GM23338 (cell line): ENCODE results near the gene LCE2A. TPM values are rescaled to one million over a fixed set of nuclear protein-coding genes. Genes with fewer than 3 reads are reported as not detected.

Experiments used
- ATAC-seq: fragments of 200-7000 bp; cut with Tn5 transposase; 3 replicates; pipeline ENCODE4 v1.9.1; 2020
- DNase-seq: peaks from one replicate; pipeline ENCODE4 v3.0.0-alpha.2; 2015; ENCODE audit warnings: low spot score
- H2AFZ ChIP-seq: fragments of 200-600 bp; sonication (generic); 2 replicates; pipeline ENCODE4 v1.8.0; 2016; ENCODE audit warnings: antibody characterized with exemption, mild to moderate bottlenecking, moderate library complexity
- H3F3A ChIP-seq: fragments of 200-600 bp; sonication (generic); replicated peaks from 2 replicates; pipeline ENCODE4 v1.8.0; 2017; ENCODE audit warnings: antibody characterized with exemption, mixed run types, low read depth
- H3K27ac ChIP-seq: fragments of 200-600 bp; sonication (generic); 2 replicates; pipeline ENCODE4 v1.6.1; 2016; ENCODE audit warnings: low read depth
- H3K27me3 ChIP-seq: fragments of 200-600 bp; sonication (generic); 2 replicates; pipeline ENCODE4 v1.8.0; 2016; ENCODE audit warnings: mild to moderate bottlenecking, mixed run types, moderate library complexity; ENCODE audit not compliant: insufficient read depth
- H3K36me3 ChIP-seq: fragments of 200-600 bp; sonication (generic); 2 replicates; pipeline ENCODE4 v1.8.0; 2016; ENCODE audit warnings: mild to moderate bottlenecking; ENCODE audit not compliant: insufficient read depth
- H3K4me1 ChIP-seq: fragments of 200-600 bp; sonication (generic); 2 replicates; pipeline ENCODE4 v1.8.0; 2016; ENCODE audit warnings: mild to moderate bottlenecking, moderate library complexity; ENCODE audit not compliant: insufficient read depth
- H3K4me2 ChIP-seq: fragments of 200-600 bp; sonication (generic); 2 replicates; pipeline ENCODE4 v1.7.1; 2017; ENCODE audit warnings: mixed run types
- H3K4me3 ChIP-seq: fragments of 200-600 bp; sonication (generic); 2 replicates; pipeline ENCODE4 v1.6.1; 2016; ENCODE audit warnings: mixed run types
- H3K79me2 ChIP-seq: fragments of 200-600 bp; sonication (generic); replicated peaks from 2 replicates; pipeline ENCODE4 v1.8.0; 2017; ENCODE audit warnings: mild to moderate bottlenecking; ENCODE audit not compliant: insufficient read depth
- H3K9me2 ChIP-seq: fragments of 200-600 bp; sonication (generic); 2 replicates; pipeline ENCODE4 v1.8.0; 2017; ENCODE audit not compliant: insufficient read depth
- H4K20me1 ChIP-seq: fragments of 200-600 bp; sonication (generic); replicated peaks from 2 replicates; pipeline ENCODE4 v1.8.0; 2017; ENCODE audit warnings: mild to moderate bottlenecking; ENCODE audit not compliant: insufficient read depth
- H3K27ac Mint-ChIP-seq: 2 replicates; pipeline ENCODE4 v1.8.0; 2020; ENCODE audit warnings: inconsistent platforms, mild to moderate bottlenecking, moderate library complexity, mixed read lengths
- H3K27me3 Mint-ChIP-seq: 3 replicates; pipeline ENCODE4 v1.8.0; 2022; ENCODE audit warnings: low read depth, mild to moderate bottlenecking, moderate library complexity, mixed read lengths, inconsistent platforms; ENCODE audit not compliant: insufficient read depth, poor library complexity
- H3K36me3 Mint-ChIP-seq: 3 replicates; pipeline ENCODE4 v1.8.0; 2021; ENCODE audit warnings: low read depth, mild to moderate bottlenecking, inconsistent platforms, moderate library complexity, mixed read lengths
- H3K4me1 Mint-ChIP-seq: 3 replicates; pipeline ENCODE4 v1.8.0; 2020; ENCODE audit warnings: mild to moderate bottlenecking, inconsistent platforms, mixed read lengths
- H3K4me3 Mint-ChIP-seq: 3 replicates; pipeline ENCODE4 v1.8.0; 2021; ENCODE audit warnings: moderate library complexity, mild to moderate bottlenecking, inconsistent platforms, mixed read lengths
- H3K9me3 Mint-ChIP-seq: 3 replicates; pipeline ENCODE4 v1.8.0; 2020; ENCODE audit warnings: moderate library complexity, mild to moderate bottlenecking, inconsistent platforms, mixed read lengths
- CREB1 ChIP-seq: fragments of 250-450 bp; sonication (Bioruptor Pico); IDR thresholded peaks from 2 replicates; pipeline ENCODE4 v1.5.0; 2020; ENCODE audit warnings: low read depth, mild to moderate bottlenecking, moderate library complexity
- CTCF ChIP-seq, 2 experiments: fragments of 200-600 bp in 1 of 2; sonication (generic) in 1 of 2; conservative IDR thresholded peaks; 2 replicates each; pipeline versions ENCODE4 v1.5.1 to v1.6.1; 2016 to 2017; ENCODE audit warnings: antibody characterized with exemption in 2 of 2, low read depth in 2 of 2, mild to moderate bottlenecking in 2 of 2, moderate library complexity in 1 of 2
- ETS1 ChIP-seq: IDR thresholded peaks from 2 replicates; pipeline ENCODE4 v1.6.1; 2016; ENCODE audit warnings: antibody characterized with exemption
- EZH2phosphoT487 ChIP-seq: fragments of 200-600 bp; sonication (generic); IDR thresholded peaks from one replicate; pipeline ENCODE4 v1.8.1; 2018; ENCODE audit warnings: antibody characterized with exemption; ENCODE audit not compliant: unreplicated experiment
- JUNB ChIP-seq: IDR thresholded peaks from one replicate; pipeline ENCODE4 v1.6.1; 2016; ENCODE audit warnings: antibody characterized with exemption; ENCODE audit not compliant: unreplicated experiment
- NANOG ChIP-seq: IDR thresholded peaks from 2 replicates; pipeline ENCODE4 v1.6.1; 2016; ENCODE audit warnings: antibody characterized with exemption, borderline replicate concordance
- REST ChIP-seq: IDR thresholded peaks from one replicate; pipeline ENCODE4 v1.6.1; 2018; ENCODE audit warnings: antibody characterized with exemption; ENCODE audit not compliant: unreplicated experiment
- STAT1 ChIP-seq: IDR thresholded peaks from one replicate; pipeline ENCODE4 v1.6.1; 2016; ENCODE audit warnings: antibody characterized with exemption; ENCODE audit not compliant: unreplicated experiment
- polyA plus RNA-seq: library from polyadenylated mRNA; unstranded; fragments of >200 nt; fragmentation: Nextera tagmentation; extraction: Ambion mirVana; gene quantifications from 2 replicates; pipeline ENCODE4 v1.2.1, GENCODE V29; 2016
- total RNA-seq: library from RNA; depleted of rRNA; stranded (reverse); fragments of >200 nt; shearing (Covaris generic); gene quantifications from 2 replicates; pipeline ENCODE4 v1.2.3, GENCODE V29; 2014

The LCE2A gene
- total and polyA plus RNA-seq, 2 experiments from 2014 or later: not detected

GRCh38 chr1:152745289-152745704 is 47.2 kb downstream of the LCE2A start:
- TF ChIP-seq CTCF (conservative IDR thresholded peaks at IDR 0.05; ENCODE audit: low read depth in 2 of 2) (peak in 1 of 2 experiments; percentile 29; a peak in 2 of 4 replicates), ETS1 (no peak)
- H3K36me3 Mint-ChIP-seq: no peaks in the 10 kb centered on the region
- H3K9me2 ChIP-seq: peaks cover 9% of the 10 kb centered on the region; the same call in 1 of the 2 replicates
- no peak overlapping the region for H3K4me3 ChIP-seq
- peak overlapping the region; percentile 76; the same call in 1 of the 2 replicates for H2AFZ ChIP-seq
- H3K27ac ChIP-seq: no peak overlapping the region
- H3K9me3 Mint-ChIP-seq: no peaks in the 10 kb centered on the region; the same call in 2 of the 3 replicates
- H3K27ac Mint-ChIP-seq: no peak overlapping the region
- H3K4me1 ChIP-seq: peaks cover 4% of the 10 kb centered on the region
- H3K4me3 Mint-ChIP-seq: no peak overlapping the region
- H3K79me2 ChIP-seq: no peaks in the 10 kb centered on the region
- H3K4me1 Mint-ChIP-seq: peaks cover 3% of the 10 kb centered on the region; the same call in 2 of the 3 replicates
- no peaks in the 10 kb centered on the region for H3K27me3 Mint-ChIP-seq
- ATAC-seq: no peak
- H3K27me3 ChIP-seq: no peaks in the 10 kb centered on the region
- DNase-seq: no peak
- no peaks in the 10 kb centered on the region for H3F3A ChIP-seq
- H3K36me3 ChIP-seq: no peaks in the 10 kb centered on the region
- no peak overlapping the region for H3K4me2 ChIP-seq
- H4K20me1 ChIP-seq: no peaks in the 10 kb centered on the region

- Histone ChIP-seq H3K9me2 (peaks cover 6% of the 10 kb centered on the region; the same call in 1 of the 2 replicates), H4K20me1 (no peaks in the 10 kb centered on the region), H3F3A (no peaks in the 10 kb centered on the region), H3K4me3 (no peak overlapping the region), H3K27me3 (no peaks in the 10 kb centered on the region), H2AFZ (peak overlapping the region; percentile 76), H3K36me3 (no peaks in the 10 kb centered on the region), H3K27ac (no peak overlapping the region), H3K4me1 (peaks cover 4% of the 10 kb centered on the region), H3K79me2 (no peaks in the 10 kb centered on the region), H3K4me2 (no peak overlapping the region)
- Mint-ChIP-seq H3K4me3 (no peak overlapping the region), H3K27ac (no peak overlapping the region), H3K36me3 (no peaks in the 10 kb centered on the region), H3K9me3 (no peaks in the 10 kb centered on the region; the same call in 2 of the 3 replicates), H3K4me1 (peaks cover 3% of the 10 kb centered on the region; the same call in 2 of the 3 replicates), H3K27me3 (no peaks in the 10 kb centered on the region)
- no peak for DNase-seq
- no peak for ATAC-seq
- TF ChIP-seq CREB1 (CRISPR knock-in tag): no peak
- no peak for TF ChIP-seq JUNB
- TF ChIP-seq NANOG: no peak
- TF ChIP-seq REST: no peak
- TF ChIP-seq EZH2phosphoT487: no peak
- TF ChIP-seq STAT1: no peak
- TF ChIP-seq ETS1: no peak
These were observed 47.8 kb downstream of the LCE2A start for GRCh38 chr1:152745765-152746444.
